Vagina (tissue), 2 donors: ENCODE measurements around the gene AGPAT4. TPM values are rescaled to one million over a fixed set of nuclear protein-coding genes. Genes with fewer than 3 reads are reported as not detected.

ENCODE experiments used
- DNase-seq, 2 donors: peaks; one replicate each; pipeline ENCODE4 v3.0.0-alpha.2; 2017; ENCODE audit errors: extremely low spot score in 2 of 2
- H3K27ac ChIP-seq: fragments of 200-600 bp; sonication (generic); one replicate; pipeline ENCODE4 v1.5.1; 2019
- H3K27me3 ChIP-seq: fragments of 200-600 bp; sonication (generic); one replicate; pipeline ENCODE4 v1.5.1; 2019
- H3K36me3 ChIP-seq, 2 donors: fragments of 200-600 bp; sonication (generic); one replicate each; pipeline ENCODE4 v1.5.1; 2017 to 2019
- H3K4me1 ChIP-seq: fragments of 200-600 bp; sonication (generic); one replicate; pipeline ENCODE4 v1.5.1; 2019
- H3K4me3 ChIP-seq, 2 donors: fragments of 200-600 bp; sonication (generic); 1 replicate in 1 of 2; 2 replicates in 1 of 2; pipeline ENCODE4 v1.5.1; 2016 to 2019
- H3K9me3 ChIP-seq: fragments of 200-600 bp; sonication (generic); one replicate; pipeline ENCODE4 v1.5.1; 2019
- CTCF ChIP-seq, 3 experiments: fragments of 450-650 bp in 2 of 3; fragments of 200-600 bp in 1 of 3; sonication (generic) in 1 of 3; IDR thresholded peaks; one replicate each; pipeline ENCODE4 v1.5.1; 2017 to 2019; ENCODE audit warnings: antibody characterized with exemption in 3 of 3, mild to moderate bottlenecking in 2 of 3, moderate library complexity in 2 of 3
- POLR2A ChIP-seq, 2 donors: fragments of 450-650 bp; IDR thresholded peaks; one replicate each; pipeline ENCODE4 v1.6.1; 2017; ENCODE audit warnings: antibody characterized with exemption in 2 of 2, mild to moderate bottlenecking in 2 of 2, moderate library complexity in 2 of 2
- POLR2AphosphoS5 ChIP-seq, 2 donors: sonication (generic); formaldehyde crosslinking; IDR thresholded peaks; one replicate each; pipeline ENCODE4 v1.9.0; 2017; ENCODE audit warnings: antibody characterized with exemption in 2 of 2, mild to moderate bottlenecking in 2 of 2, low read depth in 1 of 2; ENCODE audit not compliant: insufficient read depth in 1 of 2
- intact Hi-C: fragments of 100-400 bp; cut with DNase I; formaldehyde crosslinking; loops from one replicate; pipeline ENCODE4 v1.15.1; 2023
- total RNA-seq: library from RNA; depleted of rRNA; stranded (reverse); fragments of >200 nt; gene quantifications from one replicate; pipeline ENCODE4 v1.2.3, GENCODE V29; 2016

Gene AGPAT4
- total RNA-seq, 1 donor from 2014 or later = 6.9 TPM

- H3K9me3 ChIP-seq = no peaks in the 10 kb centered on the region
- intact Hi-C loops = no loop called here
- TF ChIP-seq CTCF (IDR thresholded peaks at IDR 0.05) (no peak), POLR2A (IDR thresholded peaks at IDR 0.05) (no peak), POLR2AphosphoS5 (IDR thresholded peaks at IDR 0.05; ENCODE audit: insufficient read depth in 1 of 2, low read depth in 1 of 2) (no peak)
- DNase-seq = no peak
- H3K4me1 ChIP-seq = no peaks in the 10 kb centered on the region
- H3K27me3 ChIP-seq = no peaks in the 10 kb centered on the region
- H3K36me3 ChIP-seq = no peaks in the 10 kb centered on the region
- no peak overlapping the region for H3K4me3 ChIP-seq
- no peak overlapping the region for H3K27ac ChIP-seq
Measured at GRCh38 chr6:161154796-161155335, 119.0 kb downstream of the AGPAT4 start.

DNA sequence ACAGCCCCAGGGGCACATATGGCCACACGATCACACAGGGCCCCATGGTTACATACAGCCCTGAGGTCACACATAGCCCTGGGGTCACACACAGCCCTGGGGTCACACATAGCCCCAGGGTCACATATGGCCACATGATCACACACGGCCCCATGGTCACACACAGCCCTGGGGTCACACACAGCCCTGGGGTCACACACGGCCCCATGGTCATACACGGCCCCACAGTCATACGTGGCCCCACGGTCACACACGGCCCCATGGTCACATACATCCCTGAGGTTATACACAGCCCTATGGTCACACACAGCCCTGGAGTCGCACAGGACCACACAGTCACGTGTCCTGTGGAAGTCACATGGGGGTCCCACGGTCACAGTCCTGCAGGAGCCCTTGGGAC is 120.1 kb downstream of the AGPAT4 start:
- Histone ChIP-seq H3K4me3 (no peak overlapping the region), H3K27me3 (no peaks in the 10 kb centered on the region), H3K27ac (no peak overlapping the region), H3K9me3 (no peaks in the 10 kb centered on the region), H3K36me3 (no peaks in the 10 kb centered on the region), H3K4me1 (no peaks in the 10 kb centered on the region)
- intact Hi-C loops = no loop called here
- DNase-seq = no peak
- TF ChIP-seq CTCF (IDR thresholded peaks at IDR 0.05) (no peak), POLR2A (IDR thresholded peaks at IDR 0.05) (no peak), POLR2AphosphoS5 (IDR thresholded peaks at IDR 0.05; ENCODE audit: insufficient read depth in 1 of 2, low read depth in 1 of 2) (no peak)

GRCh38 chr6:161152907-161153662 is 120.8 kb downstream of the AGPAT4 start:
- Histone ChIP-seq H3K4me3 (no peak overlapping the region), H3K9me3 (no peaks in the 10 kb centered on the region), H3K27ac (no peak overlapping the region), H3K36me3 (no peaks in the 10 kb centered on the region), H3K4me1 (no peaks in the 10 kb centered on the region), H3K27me3 (no peaks in the 10 kb centered on the region)
- intact Hi-C loops = no loop called here
- DNase-seq = no peak
- no peak for TF ChIP-seq CTCF (IDR thresholded peaks at IDR 0.05)
- TF ChIP-seq POLR2AphosphoS5 (IDR thresholded peaks at IDR 0.05; ENCODE audit: insufficient read depth in 1 of 2, low read depth in 1 of 2) = no peak
- TF ChIP-seq POLR2A (IDR thresholded peaks at IDR 0.05) = no peak

GRCh38 chr6:161152527-161152862 is 121.4 kb downstream of the AGPAT4 start:
- TF ChIP-seq CTCF (IDR thresholded peaks at IDR 0.05) (no peak), POLR2AphosphoS5 (IDR thresholded peaks at IDR 0.05; ENCODE audit: insufficient read depth in 1 of 2, low read depth in 1 of 2) (no peak), POLR2A (IDR thresholded peaks at IDR 0.05) (no peak)
- no peaks in the 10 kb centered on the region for H3K36me3 ChIP-seq
- H3K27ac ChIP-seq = no peak overlapping the region
- intact Hi-C loops = no loop called here
- no peaks in the 10 kb centered on the region for H3K9me3 ChIP-seq
- H3K4me3 ChIP-seq = no peak overlapping the region
- no peaks in the 10 kb centered on the region for H3K4me1 ChIP-seq
- H3K27me3 ChIP-seq = no peaks in the 10 kb centered on the region
- no peak for DNase-seq
